ENCODE measurements around the gene NOXO1.
"Not testable (repeated sequence)": the region's sequence is repeated elsewhere in the genome, so short reads cannot be mapped to it uniquely, and the experiment has no call there.

The NOXO1 gene

DNA sequence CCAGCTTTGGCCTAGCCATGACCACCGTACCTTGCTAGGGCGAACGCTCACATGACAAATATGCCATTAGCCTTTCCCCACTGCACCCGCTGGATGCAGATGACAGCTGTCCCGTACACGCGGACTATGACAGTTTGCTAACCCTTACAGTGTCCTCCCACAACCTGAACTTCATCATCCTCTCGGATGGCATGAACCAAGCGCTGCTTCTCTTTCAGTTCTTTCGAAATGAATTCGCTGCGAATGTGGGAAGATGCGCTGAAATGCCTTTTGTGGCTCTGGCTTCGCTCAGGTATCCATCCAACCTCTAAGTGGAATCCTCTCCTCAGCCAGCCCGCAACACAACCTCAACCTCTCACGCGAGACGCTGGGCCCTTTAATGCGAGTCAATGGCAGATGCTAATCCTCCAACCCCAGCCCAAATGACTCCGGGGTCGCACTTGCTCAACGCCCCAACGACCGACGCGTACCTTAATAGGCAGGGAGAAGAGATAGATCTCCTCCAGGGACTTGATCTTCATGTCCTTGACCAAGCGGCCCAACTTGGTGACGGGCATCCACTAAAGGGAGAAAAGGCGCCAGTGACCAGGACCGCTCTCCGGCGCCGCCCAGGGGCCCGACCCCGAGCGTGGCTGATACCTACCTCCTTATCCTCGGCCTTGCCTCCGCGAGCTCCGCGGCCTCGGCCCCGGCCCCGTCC lies 17.3 kb downstream of the NOXO1 start:
- in situ Hi-C loops (cut with HindIII; ENCODE audit: low sequenced_read_pairs): no loop called here

DNA sequence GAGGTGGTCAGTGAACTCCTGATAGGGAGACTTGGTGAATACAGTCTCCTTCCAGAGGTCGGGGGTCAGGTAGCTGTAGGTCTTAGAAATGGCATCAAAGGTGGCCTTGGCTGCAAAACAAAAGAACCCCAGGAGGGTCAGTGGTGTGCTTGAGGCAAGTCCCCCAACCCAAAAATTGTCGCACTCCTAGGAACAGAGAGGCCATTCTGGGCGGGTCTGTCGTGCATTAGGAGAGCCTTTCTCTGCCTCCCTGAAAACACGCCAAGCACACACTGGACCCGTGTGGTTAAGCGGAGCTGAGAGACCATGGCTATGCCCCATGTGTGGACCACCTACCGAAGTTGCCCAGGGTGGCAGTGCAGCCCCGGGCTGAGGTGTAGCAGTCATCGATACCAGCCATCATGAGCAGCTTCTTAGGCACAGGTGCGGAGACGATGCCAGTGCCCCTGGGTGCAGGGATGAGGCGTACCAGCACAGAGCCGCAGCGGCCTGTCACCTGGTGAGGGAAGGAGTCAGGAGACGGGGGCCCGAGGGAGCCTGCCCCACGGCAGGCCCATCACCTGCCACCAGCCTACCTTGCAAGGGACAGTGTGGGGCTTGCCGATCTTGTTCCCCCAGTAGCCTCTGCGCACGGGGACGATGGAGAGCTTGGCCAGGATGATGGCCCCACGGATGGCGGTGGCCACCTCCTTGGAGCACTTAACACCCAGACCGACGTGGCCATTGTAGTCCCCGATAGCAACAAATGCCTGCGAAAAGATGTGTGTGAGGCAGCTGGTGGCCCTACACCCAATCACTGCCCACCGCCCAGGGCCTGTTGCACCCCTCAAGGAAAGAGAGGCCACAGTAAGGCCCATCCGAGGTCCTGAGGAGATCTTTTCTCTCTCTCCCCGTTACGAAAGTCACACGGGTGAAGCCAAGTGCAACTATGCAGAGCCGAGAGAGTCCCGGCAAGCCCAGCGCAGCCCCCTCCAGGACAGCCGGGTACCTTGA lies 18.8 kb downstream of the NOXO1 start:
- in situ Hi-C loops (cut with HindIII; ENCODE audit: low sequenced_read_pairs): not testable (repeated sequence)

DNA sequence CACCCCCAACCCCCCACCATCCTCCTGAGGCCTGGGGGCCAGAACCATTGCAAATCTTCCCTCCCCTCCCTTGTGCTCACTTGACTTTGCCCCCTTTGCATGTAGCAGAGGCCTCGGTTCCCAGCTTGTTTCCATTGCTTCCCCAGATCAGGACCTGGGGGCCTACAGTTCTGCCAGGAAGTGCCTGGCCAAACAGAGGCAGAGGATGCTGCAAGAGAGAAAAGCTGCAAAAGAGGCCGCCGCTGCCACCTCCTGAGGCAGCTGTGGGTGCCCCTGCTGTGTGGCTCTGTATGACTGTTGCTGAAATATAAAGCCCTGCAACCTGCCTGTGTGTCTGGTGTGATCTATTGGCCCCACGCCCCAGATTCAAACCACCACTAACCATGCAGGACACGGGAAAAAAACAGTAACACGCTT lies 19.6 kb downstream of the NOXO1 start:
- in situ Hi-C loops (cut with HindIII; ENCODE audit: low sequenced_read_pairs): no loop called here

DNA sequence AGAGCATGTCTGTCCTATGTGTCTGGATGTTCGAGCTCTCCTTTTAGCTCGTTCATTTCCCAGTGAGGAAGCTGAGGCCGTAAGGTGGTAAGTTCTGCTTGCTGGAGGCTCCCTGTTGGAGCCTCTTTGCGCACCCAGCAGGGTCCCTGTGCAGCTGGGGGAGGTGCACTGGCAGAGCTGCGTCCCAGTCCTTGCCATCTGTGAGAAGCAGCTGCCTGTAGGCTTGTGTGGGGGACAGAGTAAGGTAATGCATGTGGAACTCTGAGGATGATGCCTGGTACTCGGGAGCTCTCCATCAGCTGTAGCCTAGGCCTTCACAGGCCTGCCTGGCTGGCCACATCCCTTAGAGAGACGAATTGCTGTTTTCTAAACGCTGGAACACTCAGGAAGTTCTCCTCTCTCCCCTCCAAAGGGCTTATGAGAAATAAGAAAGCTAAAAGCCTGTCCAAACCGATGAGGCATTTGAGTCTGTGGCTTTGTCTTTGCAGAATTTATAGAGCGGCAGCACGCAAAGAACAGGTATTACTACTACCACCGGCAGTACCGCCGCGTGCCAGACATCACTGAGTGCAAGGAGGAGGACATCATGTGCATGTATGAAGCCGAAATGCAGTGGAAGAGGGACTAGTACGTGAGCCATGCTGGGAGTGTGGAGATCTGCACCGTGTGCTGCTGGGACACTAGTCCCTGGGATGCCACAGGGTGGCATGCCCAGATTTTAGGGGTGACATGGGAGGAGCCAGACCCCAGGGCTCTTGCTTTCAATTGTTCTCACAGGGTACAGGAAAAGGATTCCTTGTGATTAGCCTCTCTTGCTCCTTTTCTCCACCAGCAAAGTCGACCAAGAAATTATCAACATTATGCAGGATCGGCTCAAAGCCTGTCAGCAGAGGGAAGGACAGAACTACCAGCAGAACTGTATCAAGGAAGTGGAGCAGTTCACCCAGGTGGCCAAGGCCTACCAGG lies 20.3 kb downstream of the NOXO1 start:
- in situ Hi-C loops (cut with HindIII; ENCODE audit: low sequenced_read_pairs): no loop called here

- in situ Hi-C loops (cut with HindIII; ENCODE audit: low sequenced_read_pairs): no loop called here
Observed at GRCh38 chr16:1959269-1960039, 21.8 kb downstream of the NOXO1 start, which contains the start of gene NDUFB10. NDUFB10 (plus strand) TSS chr16:1959538; CDS start chr16:1959625, 87 bp downstream.

GRCh38 chr16:1958715-1959268 lies 22.5 kb downstream of the NOXO1 start:
- in situ Hi-C loops (cut with HindIII; ENCODE audit: low sequenced_read_pairs): no loop called here

- in situ Hi-C loops (cut with HindIII; ENCODE audit: low sequenced_read_pairs): not testable (repeated sequence)
Observed at GRCh38 chr16:1958143-1958491, 23.2 kb downstream of the NOXO1 start.

GRCh38 chr16:1957434-1958142 lies 23.7 kb downstream of the NOXO1 start:
- in situ Hi-C loops (cut with HindIII; ENCODE audit: low sequenced_read_pairs): not testable (repeated sequence)

DNA sequence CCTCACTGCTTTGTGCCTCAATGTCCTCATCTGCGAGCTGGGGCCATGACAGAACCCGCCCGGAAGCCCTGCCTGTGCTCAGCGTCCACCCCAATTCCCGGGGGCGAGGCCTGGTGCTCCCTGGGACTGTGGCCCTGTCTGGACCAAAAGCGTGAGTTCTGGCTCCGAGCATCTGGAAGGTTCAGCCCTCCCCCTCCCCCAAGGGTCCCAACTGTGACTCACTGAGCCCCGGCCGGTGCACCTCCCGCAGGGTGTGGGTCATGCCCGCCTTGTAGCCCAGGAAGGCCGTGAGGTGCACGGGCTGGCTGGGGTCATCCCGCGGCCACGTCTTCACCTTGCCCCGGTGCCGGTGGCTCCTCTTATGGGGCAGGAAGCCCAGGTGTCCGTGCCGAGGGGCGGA lies 27.5 kb downstream of the NOXO1 start:
- in situ Hi-C loops (cut with HindIII; ENCODE audit: low sequenced_read_pairs): no loop called here

GRCh38 chr16:1950559-1950958 lies 30.7 kb downstream of the NOXO1 start:
- in situ Hi-C loops (cut with HindIII; ENCODE audit: low sequenced_read_pairs): no loop called here

DNA sequence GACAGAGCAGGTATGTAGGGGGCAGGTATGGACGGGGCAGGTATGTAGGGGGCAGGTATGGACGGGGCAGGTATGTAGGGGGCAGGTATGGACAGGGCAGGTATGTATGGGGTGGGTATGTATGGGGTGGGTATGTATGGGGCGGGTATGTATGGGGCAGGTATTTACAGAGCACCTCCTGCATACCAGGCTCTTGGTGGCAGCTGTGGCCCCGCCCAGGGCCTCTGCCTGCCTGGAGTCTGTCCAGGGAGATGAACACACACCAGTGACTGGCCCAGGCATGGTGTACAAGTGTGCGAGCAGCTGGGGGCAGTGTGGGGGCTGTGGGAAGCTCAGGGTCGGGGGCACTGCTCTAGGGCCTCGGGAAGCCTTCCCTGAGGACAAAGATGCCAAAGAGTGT lies 31.2 kb downstream of the NOXO1 start:
- in situ Hi-C loops (cut with HindIII; ENCODE audit: low sequenced_read_pairs): no loop called here

DNA sequence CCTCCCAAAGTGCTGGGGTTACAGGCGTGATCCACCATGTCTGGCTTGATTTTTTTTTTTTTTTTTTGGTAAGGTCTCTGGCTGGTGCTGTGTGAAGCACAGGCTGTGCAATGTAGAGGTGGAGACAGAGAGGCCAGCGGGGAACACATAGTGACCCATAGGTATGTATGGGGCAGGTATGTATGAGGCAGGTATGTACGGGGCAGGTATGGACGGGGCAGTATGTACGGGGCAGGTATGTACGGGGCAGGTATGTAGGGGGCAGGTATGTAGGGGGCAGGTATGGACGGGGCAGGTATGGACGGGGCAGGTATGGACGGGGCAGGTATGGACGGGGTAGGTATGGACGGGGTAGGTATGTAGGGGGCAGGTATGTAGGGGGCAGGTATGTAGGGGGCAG lies 31.8 kb downstream of the NOXO1 start:
- in situ Hi-C loops (cut with HindIII; ENCODE audit: low sequenced_read_pairs): no loop called here

GRCh38 chr16:1947369-1947670 lies 33.9 kb downstream of the NOXO1 start:
- in situ Hi-C loops (cut with HindIII; ENCODE audit: low sequenced_read_pairs): no loop called here

- in situ Hi-C loops (cut with HindIII; ENCODE audit: low sequenced_read_pairs): no loop called here
Observed at GRCh38 chr16:1946495-1947368, 34.5 kb downstream of the NOXO1 start.

DNA sequence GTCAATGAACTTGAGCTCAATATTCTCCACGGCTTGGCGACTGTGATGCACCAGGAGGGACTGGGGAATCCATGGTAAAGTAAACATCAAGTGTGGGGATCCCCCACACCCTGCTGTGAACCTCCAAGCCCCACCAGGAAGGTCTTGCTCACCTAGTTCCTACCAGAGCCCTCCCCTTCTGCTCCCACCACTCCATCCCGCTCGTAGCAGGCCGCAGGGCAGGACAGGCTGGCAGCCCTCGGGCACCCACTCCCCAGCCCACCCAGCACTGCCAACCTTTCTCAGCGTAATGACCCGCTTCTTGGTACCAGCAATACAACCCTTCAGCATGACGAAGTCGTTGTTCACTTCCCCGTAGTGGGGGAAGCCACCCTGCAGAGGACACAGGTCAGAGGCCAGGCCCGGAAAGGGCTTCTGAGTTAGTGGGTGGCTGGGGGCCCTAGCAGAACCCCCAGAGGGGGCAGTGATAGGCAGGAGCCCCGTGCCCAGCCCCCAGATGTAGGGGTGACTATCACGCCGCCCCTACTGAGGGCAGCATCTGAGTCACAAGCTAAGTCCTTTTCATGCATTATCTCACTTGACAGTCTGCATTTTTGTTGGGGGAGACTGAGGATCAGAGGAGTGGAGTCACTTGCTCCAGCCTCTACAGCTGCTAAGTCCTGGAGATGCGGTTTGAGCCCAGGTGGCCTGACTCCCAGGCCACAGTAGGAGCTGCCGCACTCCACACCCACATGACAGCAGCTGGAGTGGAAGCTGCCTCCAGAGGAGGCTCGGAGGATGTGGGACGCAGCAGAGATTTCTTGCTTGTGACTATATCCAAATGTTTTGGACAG lies 35.5 kb downstream of the NOXO1 start:
- in situ Hi-C loops (cut with HindIII; ENCODE audit: low sequenced_read_pairs): no loop called here

- in situ Hi-C loops (cut with HindIII; ENCODE audit: low sequenced_read_pairs): no loop called here
Observed at GRCh38 chr16:1944612-1945199, 36.6 kb downstream of the NOXO1 start.
